ENCODE results near the gene CNTN1.

The CNTN1 gene

DNA sequence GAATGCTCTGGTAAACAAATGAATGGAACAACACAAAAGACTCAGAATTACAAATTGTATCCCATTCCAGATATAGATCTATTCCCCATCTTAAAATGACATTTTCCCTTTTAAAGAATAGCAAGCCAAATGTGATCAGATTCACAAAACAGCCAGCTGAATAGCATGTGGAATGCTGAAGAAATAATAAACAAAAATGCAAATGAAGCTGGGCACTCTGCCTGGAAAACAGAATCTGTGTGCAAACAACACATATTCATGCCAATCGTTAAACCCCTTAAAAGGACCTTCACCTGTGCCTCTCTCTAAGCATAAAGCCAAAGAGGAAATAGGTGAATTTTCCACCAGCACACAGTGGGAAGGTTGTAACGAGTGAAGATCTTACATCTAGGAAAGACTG is 428.0 kb downstream of the CNTN1 start:
- DNase-seq (ENCODE audit: low read depth), result no peak

- no peak for DNase-seq (ENCODE audit: low read depth)
Observed at GRCh38 chr12:41121374-41121773, 429.1 kb downstream of the CNTN1 start.
